ENCODE results near the gene CTNNA1.

DNA sequence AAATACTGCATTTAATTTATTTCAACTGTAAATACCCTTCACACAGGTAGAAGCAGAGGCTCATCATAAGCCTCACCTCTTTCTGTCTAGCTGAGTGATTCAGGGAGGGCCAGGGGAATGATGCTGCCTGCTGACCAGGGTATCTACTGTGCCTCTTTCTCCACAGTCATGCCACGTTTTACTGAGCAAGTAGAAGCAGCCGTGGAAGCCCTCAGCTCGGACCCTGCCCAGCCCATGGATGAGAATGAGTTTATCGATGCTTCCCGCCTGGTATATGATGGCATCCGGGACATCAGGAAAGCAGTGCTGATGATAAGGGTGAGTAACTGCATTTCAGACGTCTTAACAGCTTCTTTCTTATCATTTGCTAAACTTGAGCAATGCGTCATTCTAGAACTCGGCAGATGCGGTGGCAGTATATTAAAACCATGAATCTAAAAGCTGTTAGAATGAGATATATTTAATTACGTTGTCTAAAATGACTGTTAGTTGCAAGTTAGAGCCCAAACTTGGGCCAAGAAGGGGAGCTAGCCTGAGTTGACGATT, 171.9 kb downstream of the CTNNA1 start:
- TF ChIP-seq, protein P1, sequence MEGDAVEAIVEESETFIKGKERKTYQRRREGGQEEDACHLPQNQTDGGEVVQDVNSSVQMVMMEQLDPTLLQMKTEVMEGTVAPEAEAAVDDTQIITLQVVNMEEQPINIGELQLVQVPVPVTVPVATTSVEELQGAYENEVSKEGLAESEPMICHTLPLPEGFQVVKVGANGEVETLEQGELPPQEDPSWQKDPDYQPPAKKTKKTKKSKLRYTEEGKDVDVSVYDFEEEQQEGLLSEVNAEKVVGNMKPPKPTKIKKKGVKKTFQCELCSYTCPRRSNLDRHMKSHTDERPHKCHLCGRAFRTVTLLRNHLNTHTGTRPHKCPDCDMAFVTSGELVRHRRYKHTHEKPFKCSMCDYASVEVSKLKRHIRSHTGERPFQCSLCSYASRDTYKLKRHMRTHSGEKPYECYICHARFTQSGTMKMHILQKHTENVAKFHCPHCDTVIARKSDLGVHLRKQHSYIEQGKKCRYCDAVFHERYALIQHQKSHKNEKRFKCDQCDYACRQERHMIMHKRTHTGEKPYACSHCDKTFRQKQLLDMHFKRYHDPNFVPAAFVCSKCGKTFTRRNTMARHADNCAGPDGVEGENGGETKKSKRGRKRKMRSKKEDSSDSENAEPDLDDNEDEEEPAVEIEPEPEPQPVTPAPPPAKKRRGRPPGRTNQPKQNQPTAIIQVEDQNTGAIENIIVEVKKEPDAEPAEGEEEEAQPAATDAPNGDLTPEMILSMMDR (IDR thresholded peaks at IDR 0.05; ENCODE audit: low read depth, low read length, poor library complexity, severe bottlenecking) = no peak
- TF ChIP-seq EZH2phosphoT487 (IDR thresholded peaks at IDR 0.05; ENCODE audit: borderline replicate concordance, low read length) = no peak
